ENCODE data around the gene NANOS2. TPM values are rescaled to one million over a fixed set of nuclear protein-coding genes. Genes with fewer than 3 reads are reported as not detected.

NANOS2 gene
- total RNA-seq, 1 donor from 2014 or later: not detected

- H3K4me3 ChIP-seq: no peak overlapping the region
- no peaks in the 10 kb centered on the region for H3K27me3 ChIP-seq
- DNase-seq (ENCODE audit: low spot score in 2 of 2): no peak
- TF ChIP-seq CTCF (IDR thresholded peaks at IDR 0.05): no peak
- H3K9me3 ChIP-seq: no peaks in the 10 kb centered on the region
- H3K27ac ChIP-seq: no peak overlapping the region
- intact Hi-C loops (cut with DNase I): no loop called here
- no peaks in the 10 kb centered on the region for H3K36me3 ChIP-seq
- no peaks in the 10 kb centered on the region for H3K4me1 ChIP-seq
These were observed 43.7 kb upstream of the NANOS2 start for GRCh38 chr19:45958320-45958719.

- Histone ChIP-seq H3K27ac (no peak overlapping the region), H3K36me3 (no peaks in the 10 kb centered on the region), H3K27me3 (no peaks in the 10 kb centered on the region), H3K9me3 (no peaks in the 10 kb centered on the region), H3K4me3 (no peak overlapping the region), H3K4me1 (peaks cover 0 to 3% of the 10 kb centered on the region in 2 donors)
- intact Hi-C loops (cut with DNase I): no loop called here
- DNase-seq (ENCODE audit: low spot score in 2 of 2): no peak
- no peak for TF ChIP-seq CTCF (IDR thresholded peaks at IDR 0.05)
These were observed 41.5 kb upstream of the NANOS2 start for GRCh38 chr19:45955905-45956608.

GRCh38 chr19:45954156-45954555, 39.6 kb upstream of the NANOS2 start:
- Histone ChIP-seq H3K4me3 (no peak overlapping the region), H3K9me3 (no peaks in the 10 kb centered on the region), H3K4me1 (peaks cover 0 to 3% of the 10 kb centered on the region in 2 donors), H3K36me3 (no peaks in the 10 kb centered on the region), H3K27me3 (peaks cover 4% of the 10 kb centered on the region), H3K27ac (no peak overlapping the region)
- TF ChIP-seq CTCF (IDR thresholded peaks at IDR 0.05): no peak
- no peak for DNase-seq (ENCODE audit: low spot score in 2 of 2)
- intact Hi-C loops (cut with DNase I): no loop called here

- Histone ChIP-seq H3K4me3 (no peak overlapping the region), H3K4me1 (peaks cover 0 to 3% of the 10 kb centered on the region in 2 donors), H3K36me3 (no peaks in the 10 kb centered on the region), H3K27ac (no peak overlapping the region), H3K27me3 (peaks cover 4% of the 10 kb centered on the region), H3K9me3 (no peaks in the 10 kb centered on the region)
- no peak for DNase-seq (ENCODE audit: low spot score in 2 of 2)
- intact Hi-C loops (cut with DNase I): no loop called here
- no peak for TF ChIP-seq CTCF (IDR thresholded peaks at IDR 0.05)
These were observed 39.1 kb upstream of the NANOS2 start for GRCh38 chr19:45953676-45954075.

- Histone ChIP-seq H3K9me3 (no peaks in the 10 kb centered on the region), H3K27ac (no peak overlapping the region), H3K27me3 (peaks cover 4% of the 10 kb centered on the region), H3K4me1 (peaks cover 0 to 3% of the 10 kb centered on the region in 2 donors), H3K36me3 (no peaks in the 10 kb centered on the region), H3K4me3 (no peak overlapping the region)
- no peak for DNase-seq (ENCODE audit: low spot score in 2 of 2)
- intact Hi-C loops (cut with DNase I): no loop called here
- no peak for TF ChIP-seq CTCF (IDR thresholded peaks at IDR 0.05)
These were observed 38.3 kb upstream of the NANOS2 start for GRCh38 chr19:45952686-45953505.

Data from ascending aorta (tissue), 2 donors.